Measurements from ENCODE around the gene LRRC15.

Gene LRRC15

GRCh38 chr3:194325424-194326153, 44.0 kb downstream of the LRRC15 start:
- peaks cover 11% of the 10 kb centered on the region for H3K4me1 ChIP-seq (ENCODE audit: control insufficient read depth, insufficient read depth, low read length, poor library complexity, severe bottlenecking)
- H3K27ac ChIP-seq (ENCODE audit: low read depth, low read length, severe bottlenecking) = no peak overlapping the region
- H3K36me3 ChIP-seq (ENCODE audit: control insufficient read depth, insufficient read depth, low read length) = no peaks in the 10 kb centered on the region
- H3K4me3 ChIP-seq (ENCODE audit: extremely low read depth, insufficient read depth, low read length, poor library complexity, severe bottlenecking) = no peak overlapping the region
- whole genome bisulfite sequencing, 2 experiments (ENCODE audit: insufficient coverage in 2 of 2) = 93% methylated on average over 14 to 15 of the region's 15 CpGs
- H3K9me3 ChIP-seq (ENCODE audit: control insufficient read depth, low read length) = peaks cover 21% of the 10 kb centered on the region

GRCh38 chr3:194324823-194325327, 44.7 kb downstream of the LRRC15 start:
- Histone ChIP-seq H3K4me1 (ENCODE audit: control insufficient read depth, insufficient read depth, low read length, poor library complexity, severe bottlenecking) (peaks cover 5% of the 10 kb centered on the region), H3K36me3 (ENCODE audit: control insufficient read depth, insufficient read depth, low read length) (no peaks in the 10 kb centered on the region), H3K4me3 (ENCODE audit: extremely low read depth, insufficient read depth, low read length, poor library complexity, severe bottlenecking) (no peak overlapping the region), H3K9me3 (ENCODE audit: control insufficient read depth, low read length) (peaks cover 21% of the 10 kb centered on the region), H3K27ac (ENCODE audit: low read depth, low read length, severe bottlenecking) (no peak overlapping the region)
- 94 to 95% methylated on average over 2 to 3 of the region's 3 CpGs for WGBS, 2 experiments (ENCODE audit: insufficient coverage in 2 of 2)

GRCh38 chr3:194323785-194324735, 45.5 kb downstream of the LRRC15 start:
- WGBS, 2 experiments (ENCODE audit: insufficient coverage in 2 of 2) = 80 to 83% methylated on average over 33 of the region's 39 CpGs
- Histone ChIP-seq H3K27ac (ENCODE audit: low read depth, low read length, severe bottlenecking) (peak overlapping the region; percentile 23), H3K4me1 (ENCODE audit: control insufficient read depth, insufficient read depth, low read length, poor library complexity, severe bottlenecking) (peaks cover 5% of the 10 kb centered on the region), H3K36me3 (ENCODE audit: control insufficient read depth, insufficient read depth, low read length) (no peaks in the 10 kb centered on the region), H3K4me3 (ENCODE audit: extremely low read depth, insufficient read depth, low read length, poor library complexity, severe bottlenecking) (no peak overlapping the region), H3K9me3 (ENCODE audit: control insufficient read depth, low read length) (peaks cover 27% of the 10 kb centered on the region)

- Histone ChIP-seq H3K9me3 (ENCODE audit: control insufficient read depth, low read length) (peaks cover 39% of the 10 kb centered on the region), H3K4me1 (ENCODE audit: control insufficient read depth, insufficient read depth, low read length, poor library complexity, severe bottlenecking) (peaks cover 5% of the 10 kb centered on the region), H3K4me3 (ENCODE audit: extremely low read depth, insufficient read depth, low read length, poor library complexity, severe bottlenecking) (no peak overlapping the region), H3K36me3 (ENCODE audit: control insufficient read depth, insufficient read depth, low read length) (no peaks in the 10 kb centered on the region), H3K27ac (ENCODE audit: low read depth, low read length, severe bottlenecking) (no peak overlapping the region)
- WGBS, 2 experiments (ENCODE audit: insufficient coverage in 2 of 2) = 88 to 89% methylated on average over 16 of the region's 18 CpGs
These were observed 46.8 kb downstream of the LRRC15 start for GRCh38 chr3:194322678-194323211.

- no peak overlapping the region for H3K27ac ChIP-seq (ENCODE audit: low read depth, low read length, severe bottlenecking)
- 97% methylated on average over 23 to 24 of the region's 26 CpGs for WGBS, 2 experiments (ENCODE audit: insufficient coverage in 2 of 2)
These were observed 47.6 kb downstream of the LRRC15 start for GRCh38 chr3:194321693-194322640.

GRCh38 chr3:194320744-194321243, 48.7 kb downstream of the LRRC15 start:
- Histone ChIP-seq H3K4me3 (ENCODE audit: extremely low read depth, insufficient read depth, low read length, poor library complexity, severe bottlenecking) (no peak overlapping the region), H3K36me3 (ENCODE audit: control insufficient read depth, insufficient read depth, low read length) (no peaks in the 10 kb centered on the region), H3K4me1 (ENCODE audit: control insufficient read depth, insufficient read depth, low read length, poor library complexity, severe bottlenecking) (peaks cover 7% of the 10 kb centered on the region), H3K9me3 (ENCODE audit: control insufficient read depth, low read length) (peaks cover 22% of the 10 kb centered on the region), H3K27ac (ENCODE audit: low read depth, low read length, severe bottlenecking) (no peak overlapping the region)
- WGBS, 2 experiments (ENCODE audit: insufficient coverage in 2 of 2) = 97 to 100% methylated on average over 5 of the region's 10 CpGs

More at GRCh38 chr3:194321693-194322640, 47.6 kb downstream of the LRRC15 start:
- H3K4me1 ChIP-seq (ENCODE audit: control insufficient read depth, insufficient read depth, low read length, poor library complexity, severe bottlenecking) = peaks cover 5% of the 10 kb centered on the region
- H3K4me3 ChIP-seq (ENCODE audit: extremely low read depth, insufficient read depth, low read length, poor library complexity, severe bottlenecking) = no peak overlapping the region
- H3K36me3 ChIP-seq (ENCODE audit: control insufficient read depth, insufficient read depth, low read length) = no peaks in the 10 kb centered on the region
- peaks cover 31% of the 10 kb centered on the region for H3K9me3 ChIP-seq (ENCODE audit: control insufficient read depth, low read length)

- 82 to 100% methylated on average over 3 to 4 of the region's 5 CpGs for WGBS, 2 experiments (ENCODE audit: insufficient coverage in 2 of 2)
- Histone ChIP-seq H3K9me3 (ENCODE audit: control insufficient read depth, low read length) (peaks cover 22% of the 10 kb centered on the region), H3K36me3 (ENCODE audit: control insufficient read depth, insufficient read depth, low read length) (no peaks in the 10 kb centered on the region), H3K4me1 (ENCODE audit: control insufficient read depth, insufficient read depth, low read length, poor library complexity, severe bottlenecking) (peaks cover 9% of the 10 kb centered on the region), H3K4me3 (ENCODE audit: extremely low read depth, insufficient read depth, low read length, poor library complexity, severe bottlenecking) (no peak overlapping the region), H3K27ac (ENCODE audit: low read depth, low read length, severe bottlenecking) (no peak overlapping the region)
These were observed 49.4 kb downstream of the LRRC15 start for GRCh38 chr3:194320100-194320499.

GRCh38 chr3:194318511-194319161, 50.9 kb downstream of the LRRC15 start:
- Histone ChIP-seq H3K36me3 (ENCODE audit: control insufficient read depth, insufficient read depth, low read length) (no peaks in the 10 kb centered on the region), H3K27ac (ENCODE audit: low read depth, low read length, severe bottlenecking) (no peak overlapping the region), H3K4me3 (ENCODE audit: extremely low read depth, insufficient read depth, low read length, poor library complexity, severe bottlenecking) (no peak overlapping the region), H3K4me1 (ENCODE audit: control insufficient read depth, insufficient read depth, low read length, poor library complexity, severe bottlenecking) (peaks cover 13% of the 10 kb centered on the region), H3K9me3 (ENCODE audit: control insufficient read depth, low read length) (peaks cover 22% of the 10 kb centered on the region)
- 80 to 89% methylated on average over 3 of the region's 3 CpGs for WGBS, 2 experiments (ENCODE audit: insufficient coverage in 2 of 2)

GRCh38 chr3:194316918-194317317, 52.6 kb downstream of the LRRC15 start:
- peaks cover 22% of the 10 kb centered on the region for H3K4me1 ChIP-seq (ENCODE audit: control insufficient read depth, insufficient read depth, low read length, poor library complexity, severe bottlenecking)
- H3K27ac ChIP-seq (ENCODE audit: low read depth, low read length, severe bottlenecking) = no peak overlapping the region
- H3K9me3 ChIP-seq (ENCODE audit: control insufficient read depth, low read length) = peaks cover 17% of the 10 kb centered on the region
- H3K4me3 ChIP-seq (ENCODE audit: extremely low read depth, insufficient read depth, low read length, poor library complexity, severe bottlenecking) = no peak overlapping the region
- no peaks in the 10 kb centered on the region for H3K36me3 ChIP-seq (ENCODE audit: control insufficient read depth, insufficient read depth, low read length)
- WGBS, 2 experiments (ENCODE audit: insufficient coverage in 2 of 2) = 97 to 100% methylated on average over 6 of the region's 6 CpGs

Measured in mesodermal cell (in vitro differentiated cells).